Neuron (in vitro differentiated cells): Measurements from ENCODE around the gene BCL11A.

Source experiments
- H2AFZ ChIP-seq: one replicate; pipeline ENCODE4 v1.6.1; 2013; ENCODE audit warnings: low read depth, mild to moderate bottlenecking, inconsistent platforms, low read length, moderate library complexity
- H3K27me3 ChIP-seq: one replicate; pipeline ENCODE4 v1.6.1; 2013; ENCODE audit warnings: low read length; ENCODE audit not compliant: insufficient read depth
- H3K36me3 ChIP-seq: one replicate; pipeline ENCODE4 v1.6.1; 2013; ENCODE audit warnings: low read length; ENCODE audit not compliant: insufficient read depth
- H3K4me1 ChIP-seq: one replicate; pipeline ENCODE4 v1.6.1; 2013; ENCODE audit warnings: low read length; ENCODE audit not compliant: insufficient read depth
- H3K4me3 ChIP-seq: 2 replicates; pipeline ENCODE4 v1.5.1; 2013; ENCODE audit warnings: mild to moderate bottlenecking, low read length, moderate library complexity
- H3K9me3 ChIP-seq: one replicate; pipeline ENCODE4 v1.6.1; 2013; ENCODE audit warnings: low read length

BCL11A gene

GRCh38 chr2:60475123-60475830 lies 78.2 kb downstream of the BCL11A start:
- no peaks in the 10 kb centered on the region for H3K27me3 ChIP-seq
- H3K4me1 ChIP-seq, result no peaks in the 10 kb centered on the region
- no peaks in the 10 kb centered on the region for H3K9me3 ChIP-seq
- no peak overlapping the region for H2AFZ ChIP-seq
- no peaks in the 10 kb centered on the region for H3K36me3 ChIP-seq
- H3K4me3 ChIP-seq, result no peak overlapping the region

DNA sequence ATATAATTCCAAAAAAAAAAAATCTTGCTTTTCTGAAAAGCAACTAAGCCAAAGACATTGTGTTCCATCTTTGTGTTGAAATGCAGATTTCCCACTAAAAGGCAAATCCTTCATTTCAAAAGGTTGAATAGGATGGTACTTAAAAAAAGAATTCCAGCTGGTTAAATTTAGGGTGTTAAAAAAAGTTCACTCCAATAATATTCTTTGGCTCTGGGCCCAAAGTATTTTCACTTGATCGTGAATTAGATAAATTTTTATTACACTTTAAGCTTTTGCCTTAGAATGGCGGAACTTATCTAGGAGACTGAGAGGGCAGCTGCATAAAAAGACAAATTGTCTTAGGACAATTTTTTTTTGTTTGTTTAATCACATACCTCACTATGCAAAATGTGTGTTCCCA lies 79.2 kb downstream of the BCL11A start:
- H3K27me3 ChIP-seq, result no peaks in the 10 kb centered on the region
- no peak overlapping the region for H3K4me3 ChIP-seq
- H3K9me3 ChIP-seq, result no peaks in the 10 kb centered on the region
- no peaks in the 10 kb centered on the region for H3K4me1 ChIP-seq
- H3K36me3 ChIP-seq, result no peaks in the 10 kb centered on the region
- no peak overlapping the region for H2AFZ ChIP-seq

GRCh38 chr2:60473546-60473945 lies 79.9 kb downstream of the BCL11A start:
- H3K4me3 ChIP-seq, result no peak overlapping the region

DNA sequence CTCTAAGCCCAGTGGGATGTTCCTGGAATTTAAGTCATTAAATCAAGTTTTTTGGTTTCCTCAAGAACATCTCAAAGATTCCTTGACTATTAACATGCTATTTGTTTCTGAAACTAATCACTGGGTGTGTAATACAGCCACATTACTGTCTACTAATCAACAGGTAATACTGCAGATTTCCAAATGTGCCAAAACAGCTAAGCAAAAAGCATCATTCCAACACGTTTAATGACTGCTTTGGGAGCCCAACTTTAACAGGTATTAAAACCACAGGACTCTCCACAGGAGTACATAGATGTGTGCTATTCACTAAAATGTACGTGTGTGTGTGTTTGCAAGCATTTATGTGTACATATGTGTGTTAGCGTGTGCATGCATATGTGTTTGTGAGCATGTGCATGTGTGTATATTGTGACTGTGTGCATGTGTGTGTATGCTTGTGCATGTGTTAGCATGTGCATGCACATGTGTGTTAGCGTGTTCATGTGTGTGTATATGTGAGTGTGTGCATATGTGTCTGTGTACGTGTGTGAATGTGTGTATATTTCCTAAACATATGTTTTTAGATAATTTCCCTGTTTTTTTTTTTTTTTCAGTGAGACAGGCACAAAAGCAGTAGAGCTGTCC lies 80.7 kb downstream of the BCL11A start:
- H2AFZ ChIP-seq, result no peak overlapping the region
- no peak overlapping the region for H3K4me3 ChIP-seq
- H3K9me3 ChIP-seq, result no peaks in the 10 kb centered on the region
- no peaks in the 10 kb centered on the region for H3K36me3 ChIP-seq
- no peaks in the 10 kb centered on the region for H3K27me3 ChIP-seq
- no peaks in the 10 kb centered on the region for H3K4me1 ChIP-seq

More at GRCh38 chr2:60473546-60473945, 79.9 kb downstream of the BCL11A start:
- Histone ChIP-seq H2AFZ (no peak overlapping the region), H3K9me3 (no peaks in the 10 kb centered on the region), H3K36me3 (no peaks in the 10 kb centered on the region), H3K27me3 (no peaks in the 10 kb centered on the region), H3K4me1 (no peaks in the 10 kb centered on the region)

- no peaks in the 10 kb centered on the region for H3K36me3 ChIP-seq
- H3K4me1 ChIP-seq, result no peaks in the 10 kb centered on the region
- H2AFZ ChIP-seq, result no peak overlapping the region
- H3K4me3 ChIP-seq, result no peak overlapping the region
- H3K9me3 ChIP-seq, result no peaks in the 10 kb centered on the region
- no peaks in the 10 kb centered on the region for H3K27me3 ChIP-seq
Observed at GRCh38 chr2:60472041-60472440, 81.4 kb downstream of the BCL11A start.

DNA sequence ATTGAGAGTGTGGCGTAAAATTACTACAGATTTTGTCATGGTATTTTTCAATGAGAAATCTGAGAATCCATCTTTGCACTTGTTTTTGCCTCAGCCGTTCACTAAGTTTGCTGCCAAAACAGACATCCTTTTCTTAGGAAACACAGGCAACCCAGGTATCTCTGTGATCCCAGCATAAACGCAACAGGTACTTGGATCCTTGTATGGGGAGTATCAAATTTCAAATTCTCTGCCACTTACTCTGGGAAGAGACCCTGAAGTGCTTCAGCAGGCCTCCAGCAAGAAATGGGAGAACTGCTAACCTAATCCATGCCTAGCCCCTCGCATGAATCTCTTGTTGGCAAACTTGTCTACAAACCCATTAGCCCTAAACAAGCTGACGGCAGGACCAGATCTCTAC lies 83.1 kb downstream of the BCL11A start:
- H3K4me3 ChIP-seq, result no peak overlapping the region
- no peaks in the 10 kb centered on the region for H3K36me3 ChIP-seq
- no peaks in the 10 kb centered on the region for H3K4me1 ChIP-seq
- H2AFZ ChIP-seq, result no peak overlapping the region
- H3K27me3 ChIP-seq, result no peaks in the 10 kb centered on the region
- H3K9me3 ChIP-seq, result no peaks in the 10 kb centered on the region

DNA sequence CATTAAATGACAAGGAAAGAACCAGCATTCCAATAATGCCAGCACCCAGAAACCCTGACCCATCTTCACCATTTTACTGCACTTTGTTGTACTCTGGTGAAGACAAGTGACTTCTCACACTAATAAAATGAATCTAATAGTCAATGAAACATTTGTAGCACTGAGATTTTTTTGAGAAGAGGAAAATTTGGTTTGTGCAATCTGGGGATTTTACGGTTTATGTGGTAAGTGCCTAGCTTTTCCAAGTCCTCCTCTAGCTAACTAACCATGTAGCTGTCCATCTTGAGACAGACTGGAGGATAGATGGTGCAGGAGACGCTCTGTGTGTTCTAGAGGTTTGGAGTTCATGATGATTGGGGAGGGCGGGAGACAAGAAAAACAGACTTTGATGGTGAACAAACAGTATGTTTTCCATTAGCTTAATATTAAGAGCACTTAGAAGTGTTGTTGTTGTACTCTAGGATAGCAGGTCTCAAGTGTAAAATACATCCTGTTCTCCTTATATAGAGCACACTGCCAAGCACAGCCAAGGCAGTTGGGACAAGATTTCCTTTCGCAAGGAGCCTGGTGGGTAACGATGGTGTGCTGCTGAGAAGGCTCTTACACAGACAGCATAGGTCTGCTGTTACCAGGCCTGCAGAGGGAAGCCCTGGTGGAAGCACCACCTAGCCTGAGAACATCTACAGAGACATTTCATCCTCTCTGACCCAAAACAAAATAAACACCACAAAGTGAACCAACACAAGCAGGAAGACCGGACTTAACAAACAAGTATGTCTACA lies 83.7 kb downstream of the BCL11A start:
- no peaks in the 10 kb centered on the region for H3K36me3 ChIP-seq
- no peak overlapping the region for H3K4me3 ChIP-seq
- H3K27me3 ChIP-seq, result no peaks in the 10 kb centered on the region
- H3K9me3 ChIP-seq, result no peaks in the 10 kb centered on the region
- H3K4me1 ChIP-seq, result no peaks in the 10 kb centered on the region
- H2AFZ ChIP-seq, result no peak overlapping the region

GRCh38 chr2:60468382-60469085 lies 84.9 kb downstream of the BCL11A start:
- Histone ChIP-seq H3K4me3 (no peak overlapping the region), H3K27me3 (no peaks in the 10 kb centered on the region), H3K36me3 (no peaks in the 10 kb centered on the region), H3K4me1 (no peaks in the 10 kb centered on the region), H3K9me3 (no peaks in the 10 kb centered on the region), H2AFZ (no peak overlapping the region)

DNA sequence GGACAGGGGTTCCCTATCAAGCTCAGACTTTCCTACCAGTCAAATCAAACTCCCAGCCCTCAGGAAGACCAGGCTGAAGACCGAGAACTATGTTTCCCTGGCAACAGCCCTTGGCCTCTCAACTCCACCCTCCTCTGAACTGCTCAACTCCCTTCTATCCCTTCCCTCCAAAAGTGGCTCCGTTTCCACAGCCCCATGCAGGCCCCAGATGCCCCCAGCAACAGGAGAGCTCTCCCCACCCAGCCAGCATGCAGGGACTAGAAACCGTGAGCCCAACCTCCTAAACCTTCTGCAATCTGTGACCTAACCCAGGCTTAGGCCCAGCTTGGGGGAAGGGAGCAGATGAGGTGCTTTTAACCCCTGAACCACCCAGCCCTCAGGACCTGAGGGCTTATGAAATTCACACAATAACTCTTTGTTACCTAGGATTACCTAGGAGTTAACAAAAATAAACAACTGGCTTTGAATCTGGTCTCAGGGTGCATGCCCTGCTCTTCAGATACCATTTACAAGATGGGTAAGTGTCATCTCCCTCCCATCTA lies 87.2 kb downstream of the BCL11A start:
- Histone ChIP-seq H3K4me1 (no peaks in the 10 kb centered on the region), H3K4me3 (no peak overlapping the region), H2AFZ (no peak overlapping the region), H3K9me3 (peaks cover 1% of the 10 kb centered on the region), H3K27me3 (no peaks in the 10 kb centered on the region), H3K36me3 (no peaks in the 10 kb centered on the region)

- Histone ChIP-seq H3K9me3 (peaks cover 1% of the 10 kb centered on the region), H3K27me3 (no peaks in the 10 kb centered on the region), H3K36me3 (no peaks in the 10 kb centered on the region), H3K4me1 (no peaks in the 10 kb centered on the region), H2AFZ (no peak overlapping the region), H3K4me3 (no peak overlapping the region)
Observed at GRCh38 chr2:60465736-60466135, 87.7 kb downstream of the BCL11A start.

GRCh38 chr2:60463249-60463648 lies 90.2 kb downstream of the BCL11A start:
- Histone ChIP-seq H2AFZ (no peak overlapping the region), H3K4me1 (no peaks in the 10 kb centered on the region), H3K9me3 (peaks cover 1% of the 10 kb centered on the region), H3K36me3 (no peaks in the 10 kb centered on the region), H3K27me3 (no peaks in the 10 kb centered on the region), H3K4me3 (no peak overlapping the region)

DNA sequence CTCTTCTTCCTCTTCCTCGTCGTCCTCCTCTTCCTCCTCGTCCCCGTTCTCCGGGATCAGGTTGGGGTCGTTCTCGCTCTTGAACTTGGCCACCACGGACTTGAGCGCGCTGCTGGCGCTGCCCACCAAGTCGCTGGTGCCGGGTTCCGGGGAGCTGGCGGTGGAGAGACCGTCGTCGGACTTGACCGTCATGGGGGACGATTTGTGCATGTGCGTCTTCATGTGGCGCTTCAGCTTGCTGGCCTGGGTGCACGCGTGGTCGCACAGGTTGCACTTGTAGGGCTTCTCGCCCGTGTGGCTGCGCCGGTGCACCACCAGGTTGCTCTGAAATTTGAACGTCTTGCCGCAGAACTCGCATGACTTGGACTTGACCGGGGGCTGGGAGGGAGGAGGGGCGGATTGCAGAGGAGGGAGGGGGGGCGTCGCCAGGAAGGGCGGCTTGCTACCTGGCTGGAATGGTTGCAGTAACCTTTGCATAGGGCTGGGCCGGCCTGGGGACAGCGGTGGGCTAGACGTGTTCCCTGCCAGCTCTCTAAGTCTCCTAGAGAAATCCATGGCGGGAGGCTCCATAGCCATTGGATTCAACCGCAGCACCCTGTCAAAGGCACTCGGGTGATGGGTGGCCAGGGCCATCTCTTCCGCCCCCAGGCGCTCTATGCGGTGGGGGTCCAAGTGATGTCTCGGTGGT lies 91.9 kb downstream of the BCL11A start:
- no peaks in the 10 kb centered on the region for H3K4me1 ChIP-seq
- H3K4me3 ChIP-seq, result no peak overlapping the region
- peaks cover 1% of the 10 kb centered on the region for H3K9me3 ChIP-seq
- H3K36me3 ChIP-seq, result no peaks in the 10 kb centered on the region
- no peaks in the 10 kb centered on the region for H3K27me3 ChIP-seq
- no peak overlapping the region for H2AFZ ChIP-seq
